H9 (cell line): ENCODE data around the gene CCDC170. TPM values are rescaled to one million over a fixed set of nuclear protein-coding genes. Genes with fewer than 3 reads are reported as not detected.

Experiments
- DNase-seq: peaks from one replicate; pipeline ENCODE4 v3.0.0-alpha.2; 2017
- H2AFZ ChIP-seq: one replicate; pipeline ENCODE4 v1.6.1; 2013; ENCODE audit warnings: mild to moderate bottlenecking, low read length, control low read depth, moderate library complexity
- H2AK5ac ChIP-seq: 2 replicates; pipeline ENCODE4 v1.6.1; 2013; ENCODE audit warnings: low read length, control low read depth, mixed read lengths; ENCODE audit not compliant: insufficient read length
- H2BK120ac ChIP-seq: one replicate; pipeline ENCODE4 v1.6.1; 2013; ENCODE audit warnings: low read depth, mild to moderate bottlenecking, low read length, control low read depth, inconsistent platforms; ENCODE audit not compliant: poor library complexity, severe bottlenecking
- H2BK12ac ChIP-seq: 2 replicates; pipeline ENCODE4 v1.6.1; 2013; ENCODE audit warnings: low read length, control low read depth, mixed read lengths, low read depth; ENCODE audit not compliant: insufficient read length
- H2BK15ac ChIP-seq: 2 replicates; pipeline ENCODE4 v1.6.1; 2013; ENCODE audit warnings: low read depth, low read length, control low read depth
- H2BK20ac ChIP-seq: one replicate; pipeline ENCODE4 v1.6.1; 2013; ENCODE audit warnings: low read depth, mild to moderate bottlenecking, low read length, control low read depth, inconsistent platforms; ENCODE audit not compliant: poor library complexity, severe bottlenecking
- H2BK5ac ChIP-seq: 2 replicates; pipeline ENCODE4 v1.6.1; 2013; ENCODE audit warnings: low read length, control low read depth, mixed read lengths; ENCODE audit not compliant: insufficient read length
- H3K14ac ChIP-seq: 2 replicates; pipeline ENCODE4 v1.6.1; 2013; ENCODE audit warnings: low read length, control low read depth; ENCODE audit not compliant: insufficient read depth
- H3K18ac ChIP-seq: 2 replicates; pipeline ENCODE4 v1.6.1; 2013; ENCODE audit warnings: low read depth, mild to moderate bottlenecking, mixed read lengths, low read length, control low read depth; ENCODE audit not compliant: insufficient read length
- H3K23ac ChIP-seq: 2 replicates; pipeline ENCODE4 v1.6.1; 2013; ENCODE audit warnings: low read length, control low read depth, mixed read lengths, low read depth; ENCODE audit not compliant: insufficient read length
- H3K23me2 ChIP-seq: 2 replicates; pipeline ENCODE4 v1.6.1; 2013; ENCODE audit warnings: low read depth, mild to moderate bottlenecking, mixed read lengths, low read length, control low read depth; ENCODE audit not compliant: insufficient read length, poor library complexity, severe bottlenecking
- H3K27ac ChIP-seq: 2 replicates; pipeline ENCODE4 v1.5.1; 2013; ENCODE audit warnings: low read length, control low read depth, mixed read lengths, low read depth; ENCODE audit not compliant: insufficient read length
- H3K27me3 ChIP-seq: 2 replicates; pipeline ENCODE4 v1.6.1; 2013; ENCODE audit warnings: low read length, control low read depth, inconsistent platforms; ENCODE audit not compliant: insufficient read depth
- H3K4ac ChIP-seq: 2 replicates; pipeline ENCODE4 v1.6.1; 2013; ENCODE audit warnings: low read depth, mild to moderate bottlenecking, control low read depth, inconsistent platforms, low read length, moderate library complexity
- H3K4me1 ChIP-seq: 2 replicates; pipeline ENCODE4 v1.6.1; 2013; ENCODE audit warnings: low read length, control low read depth, inconsistent platforms; ENCODE audit not compliant: insufficient read depth
- H3K4me2 ChIP-seq: 2 replicates; pipeline ENCODE4 v1.6.1; 2013; ENCODE audit warnings: low read length, control low read depth, mixed read lengths; ENCODE audit not compliant: insufficient read length, insufficient read depth
- H3K56ac ChIP-seq: 2 replicates; pipeline ENCODE4 v1.6.1; 2013; ENCODE audit warnings: low read depth, mild to moderate bottlenecking, mixed read lengths, low read length, control low read depth; ENCODE audit not compliant: insufficient read length
- H3K79me1 ChIP-seq: 2 replicates; pipeline ENCODE4 v1.6.1; 2013; ENCODE audit warnings: low read depth, mild to moderate bottlenecking, moderate library complexity, low read length, control low read depth, inconsistent platforms; ENCODE audit not compliant: insufficient read depth, poor library complexity, severe bottlenecking
- H3K79me2 ChIP-seq: 2 replicates; pipeline ENCODE4 v1.6.1; 2013; ENCODE audit warnings: low read length, control low read depth, inconsistent platforms; ENCODE audit not compliant: insufficient read depth
- H3K9ac ChIP-seq: 2 replicates; pipeline ENCODE4 v1.6.1; 2013; ENCODE audit warnings: low read length, control low read depth, mixed read lengths; ENCODE audit not compliant: insufficient read length; ENCODE audit errors: extremely low read depth
- H3K9me3 ChIP-seq: one replicate; pipeline ENCODE4 v1.6.1; 2013; ENCODE audit warnings: low read depth, low read length, inconsistent platforms; ENCODE audit not compliant: control insufficient read depth
- H3T11ph ChIP-seq: one replicate; pipeline ENCODE4 v1.6.1; 2013; ENCODE audit warnings: mild to moderate bottlenecking, low read length, control low read depth, inconsistent platforms
- H4K20me1 ChIP-seq: one replicate; pipeline ENCODE4 v1.6.1; 2013; ENCODE audit not compliant: control insufficient read depth, insufficient read length, insufficient read depth
- H4K5ac ChIP-seq: 2 replicates; pipeline ENCODE4 v1.6.1; 2013; ENCODE audit warnings: low read depth, mild to moderate bottlenecking, mixed read lengths, low read length, control low read depth; ENCODE audit not compliant: insufficient read length
- H4K8ac ChIP-seq: replicated peaks from 2 replicates; pipeline ENCODE4 v1.6.1; 2013; ENCODE audit warnings: low read length, control low read depth, mixed read lengths, low read depth; ENCODE audit not compliant: insufficient read length
- H4K91ac ChIP-seq: 2 replicates; pipeline ENCODE4 v1.6.1; 2013; ENCODE audit warnings: low read depth, mild to moderate bottlenecking, moderate library complexity, mixed read lengths, low read length, control low read depth; ENCODE audit not compliant: insufficient read length
- H3K27ac Mint-ChIP-seq, 3 experiments: 2 replicates in 2 of 3; 3 replicates in 1 of 3; pipeline ENCODE4 v1.8.0; 2020 to 2021; ENCODE audit warnings: mixed read lengths in 3 of 3, mild to moderate bottlenecking in 1 of 3, moderate library complexity in 1 of 3
- H3K27me3 Mint-ChIP-seq: 2 replicates; pipeline ENCODE4 v1.8.0; 2021; ENCODE audit warnings: low read depth, mild to moderate bottlenecking, moderate library complexity, mixed read lengths
- H3K36me3 Mint-ChIP-seq, 3 experiments: 2 replicates in 2 of 3; 3 replicates in 1 of 3; pipeline ENCODE4 v1.8.0; 2020 to 2021; ENCODE audit warnings: low read depth in 3 of 3, mixed read lengths in 3 of 3; ENCODE audit not compliant: insufficient read depth in 1 of 3
- H3K4me1 Mint-ChIP-seq, 2 experiments: 2 replicates each; pipeline ENCODE4 v1.8.0; 2020; ENCODE audit warnings: mixed read lengths in 2 of 2
- H3K4me3 Mint-ChIP-seq, 2 experiments: 2 replicates in 1 of 2; 3 replicates in 1 of 2; pipeline ENCODE4 v1.8.0; 2020 to 2021; ENCODE audit warnings: mild to moderate bottlenecking in 2 of 2, mixed read lengths in 2 of 2, moderate library complexity in 1 of 2
- H3K9me3 Mint-ChIP-seq, 2 experiments: 2 replicates in 1 of 2; 3 replicates in 1 of 2; pipeline ENCODE4 v1.8.0; 2020; ENCODE audit warnings: mild to moderate bottlenecking in 2 of 2, mixed read lengths in 2 of 2, moderate library complexity in 1 of 2
- CTCF ChIP-seq: fragments of 200-600 bp; sonication (generic); conservative IDR thresholded peaks from 3 replicates; pipeline ENCODE4 v1.8.0; 2021; ENCODE audit warnings: antibody characterized with exemption, mild to moderate bottlenecking
- WGBS: extraction: QIAGEN DNeasy Blood & Tissue Kit; methylation state at CpG from one replicate; pipeline ENCODE4 v1.1.7; 2013; ENCODE audit warnings: missing lambda C conversion rate, low lambda C conversion rate, mixed read lengths; ENCODE audit not compliant: insufficient read length; ENCODE audit errors: extremely low coverage; 5-methylcytosine and 5-hydroxymethylcytosine counted together
- total RNA-seq: library from RNA; stranded (reverse); gene quantifications from 2 replicates; pipeline ENCODE4 v1.2.1, GENCODE V29; 2021

Gene CCDC170
- total RNA-seq, 1 experiment from 2014 or later = 0.07 TPM

- no peak overlapping the region for H2AFZ ChIP-seq
- H3K56ac ChIP-seq = no peak overlapping the region
- H3K4me3 Mint-ChIP-seq = no peak overlapping the region
- no peaks in the 10 kb centered on the region for H3K79me2 ChIP-seq
- H3K23ac ChIP-seq = no peak overlapping the region
- no peak overlapping the region for H2BK20ac ChIP-seq
- no peaks in the 10 kb centered on the region; the same call in 1 of the 2 replicates for H3K27me3 Mint-ChIP-seq
- H3K18ac ChIP-seq = no peak overlapping the region
- no peak overlapping the region for H3K27ac ChIP-seq
- no peak for TF ChIP-seq CTCF
- WGBS = no CpG with 5 or more reads among the region's 7 CpGs
- no peak overlapping the region for H4K8ac ChIP-seq
- H3K4me1 Mint-ChIP-seq = no peaks in the 10 kb centered on the region
- H3K27me3 ChIP-seq = no peaks in the 10 kb centered on the region
- no peaks in the 10 kb centered on the region for H4K20me1 ChIP-seq
- H3K23me2 ChIP-seq = no peaks in the 10 kb centered on the region
- no peak overlapping the region for H3K14ac ChIP-seq
- no peak overlapping the region for H2BK120ac ChIP-seq
- H3K4me2 ChIP-seq = no peak overlapping the region
- no peak overlapping the region for H4K5ac ChIP-seq
- no peak overlapping the region for H2AK5ac ChIP-seq
- H3K27ac Mint-ChIP-seq = no peak overlapping the region
- H2BK15ac ChIP-seq = no peak overlapping the region
- no peak overlapping the region for H3K9ac ChIP-seq
- no peak overlapping the region for H2BK5ac ChIP-seq
- H3K36me3 Mint-ChIP-seq = no peaks in the 10 kb centered on the region
- no peaks in the 10 kb centered on the region for H3K9me3 ChIP-seq
- H4K91ac ChIP-seq = no peak overlapping the region
- H3K79me1 ChIP-seq = no peaks in the 10 kb centered on the region
- no peaks in the 10 kb centered on the region for H3K4me1 ChIP-seq
- no peak overlapping the region for H3K4ac ChIP-seq
- no peak overlapping the region for H2BK12ac ChIP-seq
- no peaks in the 10 kb centered on the region for H3K9me3 Mint-ChIP-seq
- H3T11ph ChIP-seq = no peak overlapping the region
- no peak for DNase-seq
Measured at GRCh38 chr6:151665329-151665728, 171.5 kb downstream of the CCDC170 start.
